IMR-90 (cell line): ENCODE measurements around the gene RYR2.

Source experiments
- BHLHE40 ChIP-seq: fragments of 150-350 bp; IDR thresholded peaks from 2 replicates; pipeline ENCODE4 v1.6.1; 2016; ENCODE audit warnings: mild to moderate bottlenecking, low read depth, low read length
- CEBPB ChIP-seq: IDR thresholded peaks from 2 replicates; pipeline ENCODE4 v1.6.1; 2012; ENCODE audit warnings: low read depth, low read length, improper control_type of control experiment
- MAZ ChIP-seq: IDR thresholded peaks from 2 replicates; pipeline ENCODE4 v1.6.1; 2012; ENCODE audit warnings: low read depth, mild to moderate bottlenecking, low read length, improper control_type of control experiment, moderate library complexity, borderline replicate concordance
- MXI1 ChIP-seq: IDR thresholded peaks from 2 replicates; pipeline ENCODE4 v1.6.1; 2012; ENCODE audit warnings: low read depth, mild to moderate bottlenecking, low read length, moderate library complexity, borderline replicate concordance
- NFE2L2 ChIP-seq: fragments of 150-350 bp; IDR thresholded peaks from 2 replicates; pipeline ENCODE4 v1.6.1; 2016; ENCODE audit warnings: low read depth, mild to moderate bottlenecking, low read length
- POLR2A ChIP-seq: IDR thresholded peaks from 2 replicates; pipeline ENCODE4 v1.6.1; 2012; ENCODE audit warnings: mild to moderate bottlenecking, low read depth, low read length
- RAD21 ChIP-seq: IDR thresholded peaks from 2 replicates; pipeline ENCODE4 v1.6.1; 2012; ENCODE audit warnings: low read length, improper control_type of control experiment
- RFX5 ChIP-seq: IDR thresholded peaks from 2 replicates; pipeline ENCODE4 v1.8.0; 2012; ENCODE audit warnings: low read depth, mild to moderate bottlenecking, low read length, moderate library complexity
- SMC3 ChIP-seq: fragments of 150-350 bp; IDR thresholded peaks from 2 replicates; pipeline ENCODE4 v1.6.1; 2016; ENCODE audit warnings: low read depth, mild to moderate bottlenecking, antibody characterized with exemption, low read length, moderate library complexity
- TF ChIP-seq, protein P1 (sequence below): conservative IDR thresholded peaks from 2 replicates; pipeline ENCODE4 v1.5.1; 2012; ENCODE audit warnings: mild to moderate bottlenecking, low read depth, low read length, improper control_type of control experiment
- TF ChIP-seq, protein P2 (sequence below): fragments of 150-350 bp; IDR thresholded peaks from 2 replicates; pipeline ENCODE4 v1.6.1; 2017; ENCODE audit warnings: mild to moderate bottlenecking, antibody characterized with exemption, low read length, low read depth
- TF ChIP-seq, protein P3 (sequence below): fragments of 150-350 bp; IDR thresholded peaks from 2 replicates; pipeline ENCODE4 v1.6.1; 2016; ENCODE audit warnings: low read depth, mild to moderate bottlenecking, low read length, moderate library complexity, borderline replicate concordance

DNA sequence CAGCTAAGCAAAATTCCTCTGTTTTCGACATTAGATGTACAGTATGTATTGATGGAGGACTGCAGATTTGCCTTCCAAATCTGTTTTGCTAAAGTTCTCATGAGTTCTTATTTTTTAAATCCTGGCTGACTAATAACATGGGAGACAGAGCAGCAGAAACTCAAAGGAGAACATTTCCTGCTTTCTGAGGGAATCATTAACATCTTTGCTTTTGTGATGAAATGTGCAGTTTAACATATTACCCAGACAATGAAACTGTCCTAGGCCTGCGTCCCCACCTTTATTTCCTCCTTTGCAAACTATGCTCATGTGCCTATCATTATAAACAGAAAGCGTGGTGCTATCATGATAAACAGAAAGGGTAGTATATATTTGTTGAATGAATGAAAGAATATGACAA lies 698.9 kb downstream of the RYR2 start:
- TF ChIP-seq, protein P1, sequence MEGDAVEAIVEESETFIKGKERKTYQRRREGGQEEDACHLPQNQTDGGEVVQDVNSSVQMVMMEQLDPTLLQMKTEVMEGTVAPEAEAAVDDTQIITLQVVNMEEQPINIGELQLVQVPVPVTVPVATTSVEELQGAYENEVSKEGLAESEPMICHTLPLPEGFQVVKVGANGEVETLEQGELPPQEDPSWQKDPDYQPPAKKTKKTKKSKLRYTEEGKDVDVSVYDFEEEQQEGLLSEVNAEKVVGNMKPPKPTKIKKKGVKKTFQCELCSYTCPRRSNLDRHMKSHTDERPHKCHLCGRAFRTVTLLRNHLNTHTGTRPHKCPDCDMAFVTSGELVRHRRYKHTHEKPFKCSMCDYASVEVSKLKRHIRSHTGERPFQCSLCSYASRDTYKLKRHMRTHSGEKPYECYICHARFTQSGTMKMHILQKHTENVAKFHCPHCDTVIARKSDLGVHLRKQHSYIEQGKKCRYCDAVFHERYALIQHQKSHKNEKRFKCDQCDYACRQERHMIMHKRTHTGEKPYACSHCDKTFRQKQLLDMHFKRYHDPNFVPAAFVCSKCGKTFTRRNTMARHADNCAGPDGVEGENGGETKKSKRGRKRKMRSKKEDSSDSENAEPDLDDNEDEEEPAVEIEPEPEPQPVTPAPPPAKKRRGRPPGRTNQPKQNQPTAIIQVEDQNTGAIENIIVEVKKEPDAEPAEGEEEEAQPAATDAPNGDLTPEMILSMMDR = no peak
- TF ChIP-seq NFE2L2 (no peak), RAD21 (no peak), POLR2A (no peak), BHLHE40 (no peak), RFX5 (no peak), MXI1 (no peak), CEBPB (no peak), SMC3 (no peak), MAZ (no peak)
- TF ChIP-seq, protein P2, sequence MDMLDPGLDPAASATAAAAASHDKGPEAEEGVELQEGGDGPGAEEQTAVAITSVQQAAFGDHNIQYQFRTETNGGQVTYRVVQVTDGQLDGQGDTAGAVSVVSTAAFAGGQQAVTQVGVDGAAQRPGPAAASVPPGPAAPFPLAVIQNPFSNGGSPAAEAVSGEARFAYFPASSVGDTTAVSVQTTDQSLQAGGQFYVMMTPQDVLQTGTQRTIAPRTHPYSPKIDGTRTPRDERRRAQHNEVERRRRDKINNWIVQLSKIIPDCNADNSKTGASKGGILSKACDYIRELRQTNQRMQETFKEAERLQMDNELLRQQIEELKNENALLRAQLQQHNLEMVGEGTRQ = no peak
- TF ChIP-seq, protein P3, sequence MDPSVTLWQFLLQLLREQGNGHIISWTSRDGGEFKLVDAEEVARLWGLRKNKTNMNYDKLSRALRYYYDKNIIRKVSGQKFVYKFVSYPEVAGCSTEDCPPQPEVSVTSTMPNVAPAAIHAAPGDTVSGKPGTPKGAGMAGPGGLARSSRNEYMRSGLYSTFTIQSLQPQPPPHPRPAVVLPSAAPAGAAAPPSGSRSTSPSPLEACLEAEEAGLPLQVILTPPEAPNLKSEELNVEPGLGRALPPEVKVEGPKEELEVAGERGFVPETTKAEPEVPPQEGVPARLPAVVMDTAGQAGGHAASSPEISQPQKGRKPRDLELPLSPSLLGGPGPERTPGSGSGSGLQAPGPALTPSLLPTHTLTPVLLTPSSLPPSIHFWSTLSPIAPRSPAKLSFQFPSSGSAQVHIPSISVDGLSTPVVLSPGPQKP = no peak
